Naive thymus-derived CD8-positive, alpha-beta T cell (primary cell): ENCODE results near the gene ATP1A1. TPM values are rescaled to one million over a fixed set of nuclear protein-coding genes. Genes with fewer than 3 reads are reported as not detected.

Experiments used
- ATAC-seq, 2 donors: fragments of 150-1000 bp; cut with Tn5 transposase in 1 of 2; sonication (Bioruptor Pico), chemical (Tn5 transposase) in 1 of 2; 1 replicate in 1 of 2; 2 replicates in 1 of 2; pipeline ENCODE4 v1.10.0; 2021; ENCODE audit warnings: mild to moderate bottlenecking in 2 of 2, moderate library complexity in 2 of 2
- POLR2A ChIA-PET: fragments of 350-600 bp; sonication (Branson Sonifier 250); formaldehyde crosslinking; loops from one replicate; lab custom pipeline; 2021; ENCODE audit warnings: antibody characterized with exemption; lab: Charles Lee
- DNase-seq, 10 donors: peaks; one replicate each; pipeline versions ENCODE4 v3.0.0 to v3.0.0-alpha.2; 2020 to 2022
- H3K27ac Mint-ChIP-seq, 10 donors: one replicate each; pipeline ENCODE4 v1.8.0; 2020 to 2022; ENCODE audit warnings: mild to moderate bottlenecking in 10 of 10, mixed read lengths in 10 of 10, moderate library complexity in 4 of 10, inconsistent platforms in 1 of 10
- H3K27me3 Mint-ChIP-seq, 5 donors: one replicate each; pipeline ENCODE4 v1.8.0; 2021 to 2022; ENCODE audit warnings: mixed read lengths in 5 of 5
- H3K36me3 Mint-ChIP-seq, 3 donors: one replicate each; pipeline ENCODE4 v1.8.0; 2020 to 2022; ENCODE audit warnings: mixed read lengths in 3 of 3, mild to moderate bottlenecking in 2 of 3, inconsistent platforms in 1 of 3
- H3K4me1 Mint-ChIP-seq, 4 donors: one replicate each; pipeline ENCODE4 v1.8.0; 2021 to 2022; ENCODE audit warnings: mixed read lengths in 4 of 4
- H3K4me3 Mint-ChIP-seq, 10 donors: one replicate each; pipeline ENCODE4 v1.8.0; 2020 to 2022; ENCODE audit warnings: mild to moderate bottlenecking in 10 of 10, mixed read lengths in 10 of 10, moderate library complexity in 6 of 10, inconsistent platforms in 1 of 10
- H3K9me3 Mint-ChIP-seq, 9 donors: one replicate each; pipeline ENCODE4 v1.8.0; 2020 to 2022; ENCODE audit warnings: mixed read lengths in 9 of 9, mild to moderate bottlenecking in 3 of 9, inconsistent platforms in 1 of 9, moderate library complexity in 1 of 9
- polyA plus RNA-seq, 3 donors: library from polyadenylated mRNA; unstranded; fragments of 300-500 nt; fragmentation: Illumina TruSeq; gene quantifications; one replicate each; pipeline ENCODE4 v1.2.3, GENCODE V29; 2021
- total RNA-seq, 8 experiments: library from RNA in 2 of 8; stranded (reverse) in 2 of 8; gene quantifications; one replicate each; pipeline ENCODE4 v1.2.3 and lab custom pipeline; 2021 to 2026

The ATP1A1 gene
- total RNA-seq (100 to 1,000 TPM; 248 to 261 TPM), polyA plus RNA-seq (10 to 100 TPM; 59.1 to 65.0 (median 60.6) TPM), total RNA-seq (lab: John Stamatoyannopoulos, UW) (318 to 493 (median 340) reads per million in 6 experiments)

- POLR2A ChIA-PET, result interaction anchor here (0.8 to 7.0 kb wide), 10 partner anchors 9 to 141 kb away, joined by 3 to 67 read pairs (median 6); no protein-coding TSS in a partner anchor
- peak; percentile 94 to 99 (median 97) for DNase-seq
- Mint-ChIP-seq H3K4me1 (peaks cover 28 to 55% (median 49%) of the 10 kb centered on the region in 4 donors), H3K9me3 (no peaks in the 10 kb centered on the region), H3K27ac (peak within 1 kb of the TSS; percentile 92 to 99 (median 98)), H3K27me3 (no peaks in the 10 kb centered on the region), H3K36me3 (no peaks in the 10 kb centered on the region), H3K4me3 (peak within 1 kb of the TSS; percentile 93 to 99 (median 97))
- ATAC-seq, result peak; percentile 61 to 72
Observed at GRCh38 chr1:116372651-116373430, at the start of gene ATP1A1. Gene ATP1A1, plus strand, starts transcription at chr1:116373244. Its CDS starts 268 bp downstream, at chr1:116373512.

GRCh38 chr1:116323491-116323890, 49.6 kb upstream of the ATP1A1 start:
- Mint-ChIP-seq H3K4me1 (peaks cover 34 to 76% (median 71%) of the 10 kb centered on the region in 4 donors), H3K27ac (peak overlapping the region; percentile 24 to 91 (median 73)), H3K36me3 (peaks cover 0 to 5% (median 0%) of the 10 kb centered on the region in 3 donors), H3K9me3 (no peaks in the 10 kb centered on the region), H3K27me3 (no peaks in the 10 kb centered on the region), H3K4me3 (no peak overlapping the region)
- ATAC-seq (no peak), DNase-seq (no peak)
- POLR2A ChIA-PET, result interaction anchor here (0.6 to 5.8 kb wide), 7 partner anchors 10 to 555 kb away, joined by 3 to 54 read pairs (median 3); partner anchors contain the start of gene ATP1A1

- POLR2A ChIA-PET, result interaction anchor here (0.6 to 5.8 kb wide), 10 partner anchors 11 to 77 kb away, joined by 3 to 54 read pairs (median 6); partner anchors contain the start of gene ATP1A1
- ATAC-seq, result no peak
Observed at GRCh38 chr1:116324411-116324810, 48.6 kb upstream of the ATP1A1 start.

GRCh38 chr1:116325104-116325503, 47.9 kb upstream of the ATP1A1 start:
- ATAC-seq, result peak in 1 of 2 donors; percentile 4
- DNase-seq, result no peak
- Mint-ChIP-seq H3K27me3 (no peaks in the 10 kb centered on the region), H3K4me1 (peaks cover 45 to 89% (median 87%) of the 10 kb centered on the region in 4 donors), H3K9me3 (no peaks in the 10 kb centered on the region), H3K4me3 (peak overlapping the region in 8 of 10 donors; percentile 30 to 77 (median 66)), H3K36me3 (peaks cover 0 to 6% (median 0%) of the 10 kb centered on the region in 3 donors), H3K27ac (peak overlapping the region; percentile 90 to 98 (median 95))
- POLR2A ChIA-PET, result interaction anchor here (0.6 to 5.8 kb wide), 11 partner anchors 10 to 91 kb away, joined by 3 to 54 read pairs (median 5); partner anchors contain the start of gene ATP1A1

More at GRCh38 chr1:116324411-116324810, 48.6 kb upstream of the ATP1A1 start:
- Mint-ChIP-seq H3K36me3 (peaks cover 0 to 6% (median 0%) of the 10 kb centered on the region in 3 donors), H3K27ac (peak overlapping the region; percentile 90 to 98 (median 95)), H3K4me3 (peak overlapping the region in 9 of 10 donors; percentile 13 to 77 (median 64)), H3K9me3 (no peaks in the 10 kb centered on the region), H3K4me1 (peaks cover 40 to 83% (median 80%) of the 10 kb centered on the region in 4 donors), H3K27me3 (no peaks in the 10 kb centered on the region)
- DNase-seq, result no peak

GRCh38 chr1:116325922-116326321, 47.1 kb upstream of the ATP1A1 start:
- POLR2A ChIA-PET, result interaction anchor here (0.7 to 5.8 kb wide), 10 partner anchors 9 to 93 kb away, joined by 3 to 54 read pairs (median 5); partner anchors contain the start of gene ATP1A1
- ATAC-seq (peak; percentile 91 to 93), DNase-seq (peak; percentile 18 to 79 (median 46))
- no peaks in the 10 kb centered on the region for H3K27me3 Mint-ChIP-seq
- no peaks in the 10 kb centered on the region for H3K9me3 Mint-ChIP-seq
- peak overlapping the region; percentile 60 to 85 (median 70) for H3K4me3 Mint-ChIP-seq
- peaks cover 46 to 92% (median 88%) of the 10 kb centered on the region in 4 donors for H3K4me1 Mint-ChIP-seq
- peak overlapping the region; percentile 90 to 98 (median 94) for H3K27ac Mint-ChIP-seq
- H3K36me3 Mint-ChIP-seq, result peaks cover 0 to 6% (median 0%) of the 10 kb centered on the region in 3 donors

GRCh38 chr1:116326486-116326885, 46.6 kb upstream of the ATP1A1 start:
- Mint-ChIP-seq H3K27me3 (no peaks in the 10 kb centered on the region), H3K27ac (peak overlapping the region; percentile 90 to 98 (median 94)), H3K9me3 (no peaks in the 10 kb centered on the region), H3K4me3 (peak overlapping the region; percentile 60 to 85 (median 70)), H3K4me1 (peaks cover 43 to 89% (median 84%) of the 10 kb centered on the region in 4 donors), H3K36me3 (peaks cover 0 to 6% (median 0%) of the 10 kb centered on the region in 3 donors)
- peak in 1 of 2 donors; percentile 5 for ATAC-seq
- POLR2A ChIA-PET, result interaction anchor here (0.7 to 5.8 kb wide), 9 partner anchors 8 to 92 kb away, joined by 4 to 54 read pairs (median 5); partner anchors contain the start of gene ATP1A1
- no peak for DNase-seq

- ATAC-seq (no peak), DNase-seq (no peak)
- peaks cover 0 to 6% (median 0%) of the 10 kb centered on the region in 3 donors for H3K36me3 Mint-ChIP-seq
- no peaks in the 10 kb centered on the region for H3K27me3 Mint-ChIP-seq
- H3K9me3 Mint-ChIP-seq, result no peaks in the 10 kb centered on the region
- H3K27ac Mint-ChIP-seq, result peak overlapping the region in 8 of 10 donors; percentile 15 to 98 (median 78)
- peaks cover 43 to 84% (median 75%) of the 10 kb centered on the region in 4 donors for H3K4me1 Mint-ChIP-seq
- POLR2A ChIA-PET, result interaction anchor here (1.0 to 5.8 kb wide), 3 partner anchors 15 to 46 kb away, joined by 3 to 54 read pairs (median 3); partner anchors contain the start of gene ATP1A1
- H3K4me3 Mint-ChIP-seq, result peak overlapping the region in 2 of 10 donors; percentile 5 to 47
Observed at GRCh38 chr1:116328671-116329070, 44.4 kb upstream of the ATP1A1 start.

- DNase-seq, result no peak
- no peaks in the 10 kb centered on the region for H3K9me3 Mint-ChIP-seq
- ATAC-seq, result no peak
- peaks cover 48 to 88% (median 77%) of the 10 kb centered on the region in 4 donors for H3K4me1 Mint-ChIP-seq
- H3K27ac Mint-ChIP-seq, result peak overlapping the region; percentile 9 to 96 (median 82)
- POLR2A ChIA-PET, result interaction anchor here (1.0 to 1.4 kb wide), 2 partner anchors 14 to 15 kb away, joined by 3 read pairs; no protein-coding TSS in a partner anchor
- H3K36me3 Mint-ChIP-seq, result peaks cover 0 to 6% (median 0%) of the 10 kb centered on the region in 3 donors
- H3K4me3 Mint-ChIP-seq, result peak overlapping the region in 2 of 10 donors; percentile 47 to 71
- no peaks in the 10 kb centered on the region for H3K27me3 Mint-ChIP-seq
Observed at GRCh38 chr1:116329524-116330341, 43.3 kb upstream of the ATP1A1 start.

- H3K36me3 Mint-ChIP-seq, result peaks cover 0 to 6% (median 0%) of the 10 kb centered on the region in 3 donors
- POLR2A ChIA-PET, result no interaction called here
- no peaks in the 10 kb centered on the region for H3K27me3 Mint-ChIP-seq
- H3K9me3 Mint-ChIP-seq, result no peaks in the 10 kb centered on the region
- peaks cover 50 to 88% (median 77%) of the 10 kb centered on the region in 4 donors for H3K4me1 Mint-ChIP-seq
- peak overlapping the region in 7 of 10 donors; percentile 9 to 96 (median 67) for H3K27ac Mint-ChIP-seq
- H3K4me3 Mint-ChIP-seq, result no peak overlapping the region
- DNase-seq (no peak), ATAC-seq (no peak)
Observed at GRCh38 chr1:116330342-116330652, 42.7 kb upstream of the ATP1A1 start.

- Mint-ChIP-seq H3K4me1 (peaks cover 46 to 88% (median 73%) of the 10 kb centered on the region in 4 donors), H3K4me3 (no peak overlapping the region), H3K27me3 (no peaks in the 10 kb centered on the region), H3K36me3 (peaks cover 0 to 6% (median 0%) of the 10 kb centered on the region in 3 donors), H3K27ac (peak overlapping the region in 3 of 10 donors; percentile 36 to 69 (median 51)), H3K9me3 (no peaks in the 10 kb centered on the region)
- ATAC-seq, result no peak
- DNase-seq, result no peak
- POLR2A ChIA-PET, result interaction anchor here (0.8 kb wide), 1 partner anchor 13 kb away, joined by 3 read pairs; no protein-coding TSS in a partner anchor
Observed at GRCh38 chr1:116330846-116331245, 42.2 kb upstream of the ATP1A1 start.

- no peak for ATAC-seq
- H3K27me3 Mint-ChIP-seq, result no peaks in the 10 kb centered on the region
- no peaks in the 10 kb centered on the region for H3K9me3 Mint-ChIP-seq
- no peak overlapping the region for H3K27ac Mint-ChIP-seq
- no peak for DNase-seq
- H3K4me3 Mint-ChIP-seq, result no peak overlapping the region
- POLR2A ChIA-PET, result no interaction called here
- H3K4me1 Mint-ChIP-seq, result peaks cover 40 to 87% (median 70%) of the 10 kb centered on the region in 4 donors
- H3K36me3 Mint-ChIP-seq, result peaks cover 0 to 6% (median 0%) of the 10 kb centered on the region in 3 donors
Observed at GRCh38 chr1:116331523-116331922, 41.5 kb upstream of the ATP1A1 start.
